Neuron (in vitro differentiated cells): Measurements from ENCODE around the gene RNF224.

ENCODE experiments used
- H2AFZ ChIP-seq: one replicate; pipeline ENCODE4 v1.6.1; 2013; ENCODE audit warnings: low read depth, mild to moderate bottlenecking, inconsistent platforms, low read length, moderate library complexity
- H3K27me3 ChIP-seq: one replicate; pipeline ENCODE4 v1.6.1; 2013; ENCODE audit warnings: low read length; ENCODE audit not compliant: insufficient read depth
- H3K36me3 ChIP-seq: one replicate; pipeline ENCODE4 v1.6.1; 2013; ENCODE audit warnings: low read length; ENCODE audit not compliant: insufficient read depth
- H3K4me1 ChIP-seq: one replicate; pipeline ENCODE4 v1.6.1; 2013; ENCODE audit warnings: low read length; ENCODE audit not compliant: insufficient read depth
- H3K4me3 ChIP-seq: 2 replicates; pipeline ENCODE4 v1.5.1; 2013; ENCODE audit warnings: mild to moderate bottlenecking, low read length, moderate library complexity
- H3K9me3 ChIP-seq: one replicate; pipeline ENCODE4 v1.6.1; 2013; ENCODE audit warnings: low read length

RNF224 gene

GRCh38 chr9:137230705-137231371 lies 3.5 kb downstream of the RNF224 start, which contains the start of gene SLC34A3:
Gene SLC34A3 (plus strand): TSS chr9:137230901. CDS start chr9:137231703, 802 bp downstream.
- no peak within 1 kb of the TSS for H2AFZ ChIP-seq
- H3K4me1 ChIP-seq = peaks cover 6% of the 10 kb centered on the region
- H3K4me3 ChIP-seq = no peak within 1 kb of the TSS
- H3K27me3 ChIP-seq = peaks cover 3% of the 10 kb centered on the region
- H3K9me3 ChIP-seq = no peaks in the 10 kb centered on the region
- no peaks in the 10 kb centered on the region for H3K36me3 ChIP-seq

DNA sequence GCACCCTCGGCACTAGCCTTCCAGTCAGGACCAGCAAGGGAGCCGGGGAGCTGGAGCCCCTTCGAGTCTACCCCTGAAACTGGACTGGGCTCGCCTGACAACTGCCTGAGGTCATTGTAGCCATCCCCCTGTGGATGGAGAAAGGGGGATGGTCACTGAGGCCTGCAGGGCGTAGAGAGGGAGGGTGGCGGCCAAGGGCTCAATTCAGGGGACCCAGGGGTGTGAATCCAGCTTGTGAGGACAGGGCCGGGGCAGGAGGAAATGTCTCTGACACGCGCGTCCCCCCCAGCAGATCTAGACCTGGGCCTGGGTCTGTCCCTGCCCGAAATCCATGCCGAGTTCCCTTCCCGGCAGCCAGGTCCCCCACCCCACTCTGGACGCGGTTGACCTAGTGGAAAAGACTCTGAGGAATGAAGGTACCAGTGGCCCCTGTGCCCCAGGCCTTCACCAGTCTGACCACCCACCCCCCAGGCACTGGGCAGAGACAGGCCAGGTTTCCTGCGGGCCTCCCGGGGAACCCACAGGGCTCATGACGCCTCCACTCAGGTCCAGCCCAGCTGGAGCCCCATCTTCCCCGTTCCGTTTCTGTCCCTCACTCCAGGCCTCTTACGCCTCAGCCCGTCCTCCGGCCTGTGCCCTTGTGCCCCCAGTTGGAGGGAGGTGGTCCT lies 4.2 kb downstream of the RNF224 start:
- Histone ChIP-seq H3K4me3 (no peak overlapping the region), H3K27me3 (peaks cover 3% of the 10 kb centered on the region), H3K4me1 (peaks cover 2% of the 10 kb centered on the region), H2AFZ (no peak overlapping the region), H3K9me3 (no peaks in the 10 kb centered on the region), H3K36me3 (no peaks in the 10 kb centered on the region)

- Histone ChIP-seq H3K36me3 (no peaks in the 10 kb centered on the region), H3K27me3 (peaks cover 3% of the 10 kb centered on the region), H3K4me3 (no peak overlapping the region), H3K9me3 (no peaks in the 10 kb centered on the region), H2AFZ (no peak overlapping the region), H3K4me1 (peaks cover 8% of the 10 kb centered on the region)
Measured at GRCh38 chr9:137232101-137232500, 4.8 kb downstream of the RNF224 start.

DNA sequence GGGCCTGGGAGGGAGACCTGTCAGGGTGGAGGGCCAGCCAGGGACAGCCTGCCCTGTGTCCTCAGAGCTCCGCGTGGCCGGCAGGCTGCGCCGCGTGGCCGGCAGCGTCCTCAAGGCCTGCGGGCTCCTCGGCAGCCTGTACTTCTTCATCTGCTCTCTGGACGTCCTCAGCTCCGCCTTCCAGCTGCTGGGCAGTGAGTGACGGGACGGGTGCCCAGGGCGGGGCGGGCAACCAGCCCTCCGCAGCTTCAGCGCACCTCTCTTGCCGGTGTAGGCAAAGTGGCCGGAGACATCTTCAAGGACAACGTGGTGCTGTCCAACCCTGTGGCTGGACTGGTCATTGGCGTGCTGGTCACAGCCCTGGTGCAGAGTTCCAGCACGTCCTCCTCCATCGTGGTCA lies 5.2 kb downstream of the RNF224 start:
- peaks cover 3% of the 10 kb centered on the region for H3K27me3 ChIP-seq
- H3K4me1 ChIP-seq = peaks cover 10% of the 10 kb centered on the region
- H2AFZ ChIP-seq = no peak overlapping the region
- H3K9me3 ChIP-seq = no peaks in the 10 kb centered on the region
- no peak overlapping the region for H3K4me3 ChIP-seq
- H3K36me3 ChIP-seq = no peaks in the 10 kb centered on the region

GRCh38 chr9:137233143-137233980 lies 6.1 kb downstream of the RNF224 start:
- Histone ChIP-seq H3K9me3 (no peaks in the 10 kb centered on the region), H3K4me3 (no peak overlapping the region), H3K36me3 (no peaks in the 10 kb centered on the region), H3K4me1 (peaks cover 10% of the 10 kb centered on the region), H3K27me3 (peaks cover 3% of the 10 kb centered on the region), H2AFZ (no peak overlapping the region)

DNA sequence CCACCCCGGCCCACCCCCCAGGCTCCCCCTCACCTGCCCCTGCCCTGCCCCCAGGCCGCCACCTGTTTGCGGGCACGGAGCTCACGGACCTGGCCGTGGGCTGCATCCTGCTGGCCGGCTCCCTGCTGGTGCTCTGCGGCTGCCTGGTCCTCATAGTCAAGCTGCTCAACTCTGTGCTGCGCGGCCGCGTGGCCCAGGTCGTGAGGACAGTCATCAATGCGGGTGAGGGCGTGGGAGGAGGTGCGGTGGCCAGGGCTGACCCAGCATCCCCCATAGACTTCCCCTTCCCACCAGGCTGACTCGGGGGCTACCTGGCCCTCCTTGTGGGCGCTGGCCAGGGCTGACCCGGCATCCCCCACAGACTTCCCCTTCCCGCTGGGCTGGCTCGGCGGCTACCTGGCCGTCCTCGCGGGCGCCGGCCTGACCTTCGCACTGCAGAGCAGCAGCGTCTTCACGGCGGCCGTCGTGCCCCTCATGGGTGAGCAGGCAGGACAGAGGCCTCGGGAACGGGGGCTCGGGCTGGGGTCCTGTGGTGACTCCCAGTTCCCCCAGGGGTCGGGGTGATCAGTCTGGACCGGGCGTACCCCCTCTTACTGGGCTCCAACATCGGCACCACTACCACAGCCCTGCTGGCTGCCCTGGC lies 6.9 kb downstream of the RNF224 start:
- H3K4me3 ChIP-seq = no peak overlapping the region
- no peak overlapping the region for H2AFZ ChIP-seq
- no peaks in the 10 kb centered on the region for H3K9me3 ChIP-seq
- H3K27me3 ChIP-seq = peaks cover 3% of the 10 kb centered on the region
- no peaks in the 10 kb centered on the region for H3K36me3 ChIP-seq
- H3K4me1 ChIP-seq = peaks cover 14% of the 10 kb centered on the region

- no peaks in the 10 kb centered on the region for H3K9me3 ChIP-seq
- H3K36me3 ChIP-seq = no peaks in the 10 kb centered on the region
- peaks cover 3% of the 10 kb centered on the region for H3K27me3 ChIP-seq
- no peak overlapping the region for H3K4me3 ChIP-seq
- peaks cover 14% of the 10 kb centered on the region for H3K4me1 ChIP-seq
- no peak overlapping the region for H2AFZ ChIP-seq
Measured at GRCh38 chr9:137234758-137235423, 7.6 kb downstream of the RNF224 start.

- Histone ChIP-seq H3K36me3 (no peaks in the 10 kb centered on the region), H3K9me3 (no peaks in the 10 kb centered on the region), H2AFZ (no peak overlapping the region), H3K4me3 (no peak overlapping the region), H3K27me3 (peaks cover 3% of the 10 kb centered on the region), H3K4me1 (peaks cover 14% of the 10 kb centered on the region)
Measured at GRCh38 chr9:137235424-137236237, 8.3 kb downstream of the RNF224 start.

DNA sequence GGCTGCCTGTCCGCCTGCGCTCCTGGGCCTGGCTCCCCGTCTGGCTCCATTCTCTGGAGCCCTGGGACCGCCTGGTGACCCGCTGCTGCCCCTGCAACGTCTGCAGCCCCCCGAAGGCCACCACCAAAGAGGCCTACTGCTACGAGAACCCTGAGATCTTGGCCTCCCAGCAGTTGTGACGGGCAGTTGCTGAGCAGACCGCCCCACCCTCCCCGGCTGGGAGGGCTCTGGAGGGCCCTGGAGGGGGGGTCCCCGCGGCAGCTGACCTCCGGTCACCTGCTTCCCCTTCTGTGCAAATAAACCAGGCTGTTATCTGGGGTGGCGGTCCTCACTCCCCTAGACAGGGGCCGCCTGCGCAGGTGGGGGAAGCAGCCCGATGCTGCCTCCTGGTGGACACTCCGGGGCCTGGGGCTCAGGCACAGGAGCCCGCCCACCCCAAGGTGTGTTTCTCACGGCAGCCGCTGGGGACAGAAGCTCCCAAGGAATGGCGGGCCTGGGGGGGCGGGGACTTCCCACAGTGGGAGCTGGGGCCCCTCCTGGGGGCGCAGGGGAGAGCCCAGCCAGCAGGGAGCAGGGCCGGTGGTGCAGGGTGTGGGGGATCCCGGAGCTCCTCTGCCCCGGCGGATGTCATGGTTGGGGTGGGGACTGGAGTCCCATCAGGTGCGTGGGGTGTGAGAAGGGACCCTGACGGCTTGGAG lies 9.1 kb downstream of the RNF224 start:
- Histone ChIP-seq H3K4me1 (peaks cover 14% of the 10 kb centered on the region), H3K4me3 (no peak overlapping the region), H2AFZ (no peak overlapping the region), H3K27me3 (no peaks in the 10 kb centered on the region), H3K36me3 (no peaks in the 10 kb centered on the region), H3K9me3 (no peaks in the 10 kb centered on the region)

- Histone ChIP-seq H3K27me3 (no peaks in the 10 kb centered on the region), H3K4me1 (peaks cover 15% of the 10 kb centered on the region), H2AFZ (no peak overlapping the region), H3K4me3 (no peak overlapping the region), H3K9me3 (no peaks in the 10 kb centered on the region), H3K36me3 (peaks cover 3% of the 10 kb centered on the region)
Measured at GRCh38 chr9:137236936-137237421, 9.7 kb downstream of the RNF224 start.
